Type B pancreatic cell (in vitro differentiated cells): ENCODE measurements around the gene DAAM2. TPM values are rescaled to one million over a fixed set of nuclear protein-coding genes. Genes with fewer than 3 reads are reported as not detected.

ENCODE experiments used
- DNase-seq: peaks from one replicate; pipeline ENCODE4 v3.0.0; 2021; ENCODE audit warnings: mixed read lengths; ENCODE audit not compliant: unreplicated experiment; ENCODE audit errors: extremely low spot score
- H3K27ac Mint-ChIP-seq: 2 replicates; pipeline ENCODE4 v1.8.0; 2021; ENCODE audit warnings: mild to moderate bottlenecking, mixed read lengths
- H3K27me3 Mint-ChIP-seq: 2 replicates; pipeline ENCODE4 v1.8.0; 2021; ENCODE audit warnings: mixed read lengths
- H3K36me3 Mint-ChIP-seq: 2 replicates; pipeline ENCODE4 v1.8.0; 2021; ENCODE audit warnings: mixed read lengths
- H3K4me1 Mint-ChIP-seq: one replicate; pipeline ENCODE4 v1.8.0; 2021; ENCODE audit warnings: mixed read lengths; ENCODE audit not compliant: unreplicated experiment
- H3K4me3 Mint-ChIP-seq: 2 replicates; pipeline ENCODE4 v1.8.0; 2021; ENCODE audit warnings: mild to moderate bottlenecking, mixed read lengths
- H3K9me3 Mint-ChIP-seq: 2 replicates; pipeline ENCODE4 v1.8.0; 2021; ENCODE audit warnings: mixed read lengths
- CTCF ChIP-seq: fragments of 200-600 bp; sonication (generic); conservative IDR thresholded peaks from 2 replicates; pipeline ENCODE4 v1.5.0; 2021; ENCODE audit warnings: antibody characterized with exemption, mild to moderate bottlenecking
- total RNA-seq: library from RNA; stranded (reverse); gene quantifications from 2 replicates; pipeline ENCODE4 v1.2.1, GENCODE V29; 2021; ENCODE audit warnings: low replicate concordance

DAAM2 gene
- total RNA-seq, 1 donor from 2014 or later = 22.6 TPM

GRCh38 chr6:39812853-39813533 lies 20.8 kb downstream of the DAAM2 start:
- TF ChIP-seq CTCF = no peak
- no peaks in the 10 kb centered on the region for H3K9me3 Mint-ChIP-seq
- peaks cover 3% of the 10 kb centered on the region for H3K27me3 Mint-ChIP-seq
- H3K4me3 Mint-ChIP-seq = peak overlapping the region; percentile 2
- peak overlapping the region; percentile 57 for H3K27ac Mint-ChIP-seq
- H3K36me3 Mint-ChIP-seq = peaks cover 6% of the 10 kb centered on the region
- no peak for DNase-seq
- H3K4me1 Mint-ChIP-seq = peaks cover 33% of the 10 kb centered on the region

DNA sequence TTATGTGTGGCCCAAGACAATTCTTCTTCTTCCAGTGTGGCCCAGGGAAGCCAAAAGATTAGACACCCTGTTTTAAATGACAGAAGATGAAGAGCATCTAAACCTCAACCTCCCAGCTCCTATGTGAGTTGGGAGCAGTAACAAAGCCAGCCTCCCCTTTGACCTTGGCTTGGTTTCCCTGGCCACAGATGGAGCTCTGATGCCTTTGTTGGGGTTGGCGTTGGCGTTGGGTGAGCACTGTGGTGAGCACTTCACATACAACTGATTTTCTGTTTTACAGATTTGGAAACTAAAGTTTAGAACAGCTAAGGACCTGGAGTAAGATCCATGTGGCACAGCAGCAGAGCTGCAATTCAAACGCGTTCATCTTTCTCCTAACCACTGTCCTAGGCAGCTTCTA lies 22.1 kb downstream of the DAAM2 start:
- no peak for DNase-seq
- TF ChIP-seq CTCF = no peak
- Mint-ChIP-seq H3K4me1 (peaks cover 29% of the 10 kb centered on the region), H3K36me3 (peaks cover 6% of the 10 kb centered on the region), H3K27me3 (peaks cover 3% of the 10 kb centered on the region), H3K4me3 (no peak overlapping the region), H3K9me3 (no peaks in the 10 kb centered on the region), H3K27ac (no peak overlapping the region)

DNA sequence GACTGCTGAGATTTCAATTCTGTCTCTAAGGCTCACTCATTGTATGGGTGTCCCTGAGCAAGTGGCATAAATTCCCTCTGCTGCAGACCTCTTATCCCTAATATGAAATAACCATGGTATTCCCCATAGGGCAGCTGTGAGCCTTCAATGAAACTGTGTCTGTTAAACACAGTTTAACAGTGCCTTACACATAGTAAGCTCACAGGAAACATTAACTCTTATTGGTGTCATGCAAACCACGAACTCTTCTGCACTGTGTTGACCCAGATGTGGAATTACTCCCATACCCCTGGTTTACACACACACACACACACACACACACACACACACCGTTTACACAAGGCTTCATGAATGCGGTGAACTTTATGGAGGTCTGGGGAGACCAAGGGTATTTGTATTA lies 23.2 kb downstream of the DAAM2 start:
- Mint-ChIP-seq H3K9me3 (no peaks in the 10 kb centered on the region), H3K4me3 (no peak overlapping the region), H3K27me3 (peaks cover 3% of the 10 kb centered on the region), H3K27ac (no peak overlapping the region), H3K36me3 (peaks cover 6% of the 10 kb centered on the region), H3K4me1 (peaks cover 32% of the 10 kb centered on the region)
- TF ChIP-seq CTCF = no peak
- DNase-seq = no peak

GRCh38 chr6:39816747-39817146 lies 24.6 kb downstream of the DAAM2 start:
- DNase-seq = no peak
- no peak for TF ChIP-seq CTCF
- H3K27me3 Mint-ChIP-seq = no peaks in the 10 kb centered on the region
- no peak overlapping the region for H3K27ac Mint-ChIP-seq
- no peaks in the 10 kb centered on the region for H3K9me3 Mint-ChIP-seq
- peaks cover 3% of the 10 kb centered on the region for H3K36me3 Mint-ChIP-seq
- H3K4me1 Mint-ChIP-seq = peaks cover 22% of the 10 kb centered on the region
- no peak overlapping the region for H3K4me3 Mint-ChIP-seq

DNA sequence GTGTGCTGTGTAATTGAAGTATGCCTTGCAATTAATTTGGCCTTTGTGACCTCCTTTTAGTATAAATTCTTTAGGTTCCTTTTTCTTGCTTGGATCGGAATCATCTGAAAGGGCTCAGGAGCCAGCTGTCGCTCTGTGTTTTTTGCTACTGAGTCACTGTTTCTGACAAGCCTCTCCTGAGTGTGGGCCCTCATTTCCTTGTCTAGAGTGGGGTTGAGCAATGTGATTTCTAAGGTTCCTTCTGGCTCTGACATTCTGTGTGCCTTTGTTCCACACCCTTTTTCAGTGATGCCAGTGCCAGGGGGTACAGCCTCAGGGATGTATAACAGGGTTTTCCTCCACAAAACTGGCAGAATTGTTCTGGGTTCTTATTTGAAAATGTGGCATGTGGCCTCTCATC lies 26.5 kb downstream of the DAAM2 start:
- peaks cover 17% of the 10 kb centered on the region for H3K4me1 Mint-ChIP-seq
- no peak for TF ChIP-seq CTCF
- H3K27me3 Mint-ChIP-seq = no peaks in the 10 kb centered on the region
- no peaks in the 10 kb centered on the region for H3K9me3 Mint-ChIP-seq
- DNase-seq = no peak
- peaks cover 3% of the 10 kb centered on the region for H3K36me3 Mint-ChIP-seq
- H3K4me3 Mint-ChIP-seq = no peak overlapping the region
- peak overlapping the region; percentile 66 for H3K27ac Mint-ChIP-seq
